ENCODE measurements around the gene CHST5.

CHST5 gene

DNA sequence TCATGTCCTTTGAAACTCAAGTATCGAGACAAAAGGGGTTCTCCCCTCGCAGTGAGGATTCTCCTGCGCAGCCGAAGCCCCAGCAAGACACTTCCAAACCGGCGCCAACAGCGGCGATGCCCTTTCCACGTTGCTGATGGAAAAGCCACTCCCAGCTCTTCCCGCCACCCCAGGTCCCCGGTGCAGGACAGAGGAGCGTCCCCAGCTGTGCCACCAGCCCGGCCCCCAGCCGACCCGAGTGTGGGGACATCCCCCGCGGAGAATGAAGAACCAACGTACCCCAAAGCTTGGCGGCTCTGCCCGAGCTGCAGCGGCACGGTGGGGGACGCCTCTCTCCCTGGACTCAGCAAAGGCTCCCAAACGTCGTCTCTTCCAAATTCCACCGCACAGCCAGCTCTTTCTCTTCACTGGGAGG, 41.2 kb downstream of the CHST5 start:
- Histone ChIP-seq H3K4me1 (ENCODE audit: insufficient read depth, low read length) (no peaks in the 10 kb centered on the region), H2AFZ (ENCODE audit: low read depth, low read length) (no peak overlapping the region), H3K4me2 (ENCODE audit: insufficient read depth, low read length) (no peak overlapping the region), H3K27me3 (ENCODE audit: insufficient read depth, low read length, poor library complexity) (no peaks in the 10 kb centered on the region), H4K20me1 (ENCODE audit: insufficient read depth, low read length) (no peaks in the 10 kb centered on the region), H3K36me3 (ENCODE audit: insufficient read depth, low read length) (no peaks in the 10 kb centered on the region), H3K9ac (ENCODE audit: low read depth, low read length) (no peak overlapping the region), H3K27ac (ENCODE audit: low read length) (no peak overlapping the region), H3K4me3 (ENCODE audit: low read depth in 1 of 2, low read length in 2 of 2) (no peak overlapping the region), H3K79me2 (ENCODE audit: insufficient read depth, low read length) (no peaks in the 10 kb centered on the region), H3K9me3 (ENCODE audit: insufficient read depth, low read length, severe bottlenecking) (no peaks in the 10 kb centered on the region)
- DNase-seq, result no peak
- no peak for TF ChIP-seq EZH2 (IDR thresholded peaks at IDR 0.05; ENCODE audit: borderline replicate concordance, low read depth, low read length, severe bottlenecking)
- TF ChIP-seq, protein P1, sequence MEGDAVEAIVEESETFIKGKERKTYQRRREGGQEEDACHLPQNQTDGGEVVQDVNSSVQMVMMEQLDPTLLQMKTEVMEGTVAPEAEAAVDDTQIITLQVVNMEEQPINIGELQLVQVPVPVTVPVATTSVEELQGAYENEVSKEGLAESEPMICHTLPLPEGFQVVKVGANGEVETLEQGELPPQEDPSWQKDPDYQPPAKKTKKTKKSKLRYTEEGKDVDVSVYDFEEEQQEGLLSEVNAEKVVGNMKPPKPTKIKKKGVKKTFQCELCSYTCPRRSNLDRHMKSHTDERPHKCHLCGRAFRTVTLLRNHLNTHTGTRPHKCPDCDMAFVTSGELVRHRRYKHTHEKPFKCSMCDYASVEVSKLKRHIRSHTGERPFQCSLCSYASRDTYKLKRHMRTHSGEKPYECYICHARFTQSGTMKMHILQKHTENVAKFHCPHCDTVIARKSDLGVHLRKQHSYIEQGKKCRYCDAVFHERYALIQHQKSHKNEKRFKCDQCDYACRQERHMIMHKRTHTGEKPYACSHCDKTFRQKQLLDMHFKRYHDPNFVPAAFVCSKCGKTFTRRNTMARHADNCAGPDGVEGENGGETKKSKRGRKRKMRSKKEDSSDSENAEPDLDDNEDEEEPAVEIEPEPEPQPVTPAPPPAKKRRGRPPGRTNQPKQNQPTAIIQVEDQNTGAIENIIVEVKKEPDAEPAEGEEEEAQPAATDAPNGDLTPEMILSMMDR (IDR thresholded peaks at IDR 0.05; ENCODE audit: borderline replicate concordance, extremely low read depth, low read length, poor library complexity, severe bottlenecking), result no peak
- ATAC-seq (ENCODE audit: insufficient read depth, low read depth), result no peak

DNA sequence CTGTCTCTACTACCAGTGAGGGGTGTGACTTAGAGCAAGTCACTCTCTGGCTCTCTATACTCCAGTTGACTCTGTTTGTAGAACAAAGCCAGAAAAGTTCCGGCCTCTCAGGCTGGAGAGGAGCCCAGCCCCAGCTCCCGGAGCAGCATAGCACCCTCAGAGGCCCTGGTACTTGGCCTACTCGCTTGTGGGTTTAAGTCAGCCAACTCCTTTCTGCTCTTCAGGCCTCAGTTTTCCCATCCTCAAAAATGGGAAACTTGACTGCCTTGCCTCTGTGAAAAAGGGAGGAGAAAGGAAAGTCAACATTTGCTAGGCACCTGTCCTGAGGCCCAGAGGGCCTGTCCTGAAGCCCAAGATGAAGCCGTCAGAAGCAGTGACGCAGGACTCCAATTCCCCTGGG, 41.7 kb downstream of the CHST5 start:
- Histone ChIP-seq H3K79me2 (ENCODE audit: insufficient read depth, low read length) (no peaks in the 10 kb centered on the region), H3K4me3 (ENCODE audit: low read depth in 1 of 2, low read length in 2 of 2) (no peak overlapping the region), H3K9me3 (ENCODE audit: insufficient read depth, low read length, severe bottlenecking) (no peaks in the 10 kb centered on the region), H3K4me2 (ENCODE audit: insufficient read depth, low read length) (no peak overlapping the region), H3K4me1 (ENCODE audit: insufficient read depth, low read length) (no peaks in the 10 kb centered on the region), H4K20me1 (ENCODE audit: insufficient read depth, low read length) (no peaks in the 10 kb centered on the region), H2AFZ (ENCODE audit: low read depth, low read length) (no peak overlapping the region), H3K27ac (ENCODE audit: low read length) (no peak overlapping the region), H3K27me3 (ENCODE audit: insufficient read depth, low read length, poor library complexity) (no peaks in the 10 kb centered on the region), H3K9ac (ENCODE audit: low read depth, low read length) (no peak overlapping the region), H3K36me3 (ENCODE audit: insufficient read depth, low read length) (no peaks in the 10 kb centered on the region)
- ATAC-seq (ENCODE audit: insufficient read depth, low read depth) (no peak), DNase-seq (no peak)
- no peak for TF ChIP-seq EZH2 (IDR thresholded peaks at IDR 0.05; ENCODE audit: borderline replicate concordance, low read depth, low read length, severe bottlenecking)
- TF ChIP-seq, protein P1 (IDR thresholded peaks at IDR 0.05; ENCODE audit: borderline replicate concordance, extremely low read depth, low read length, poor library complexity, severe bottlenecking), result no peak

DNA sequence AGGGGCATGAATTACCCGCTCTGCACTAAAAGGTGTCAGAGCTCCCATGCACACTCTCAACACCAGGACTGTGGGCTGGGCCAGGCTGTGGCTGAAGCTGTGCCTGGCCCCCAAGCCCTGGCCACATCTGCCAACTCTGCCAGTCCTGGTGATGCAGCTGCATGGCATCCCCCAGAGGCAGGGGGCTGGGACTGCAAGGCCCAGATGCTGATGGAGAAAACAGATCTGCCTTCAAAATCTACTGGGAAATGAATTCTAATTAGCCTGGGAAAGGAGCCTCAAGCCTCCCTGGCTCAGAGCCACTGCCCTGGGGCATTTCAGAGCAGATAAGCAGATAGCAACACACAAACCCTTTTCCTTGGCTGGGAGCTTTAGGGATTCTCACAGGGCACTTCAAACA, 44.0 kb downstream of the CHST5 start:
- H3K27ac ChIP-seq (ENCODE audit: low read length), result no peak overlapping the region
- TF ChIP-seq, protein P1 (IDR thresholded peaks at IDR 0.05; ENCODE audit: borderline replicate concordance, extremely low read depth, low read length, poor library complexity, severe bottlenecking), result peak; percentile 34
- no peak for TF ChIP-seq EZH2 (IDR thresholded peaks at IDR 0.05; ENCODE audit: borderline replicate concordance, low read depth, low read length, severe bottlenecking)
- no peak overlapping the region for H3K4me3 ChIP-seq (ENCODE audit: low read depth in 1 of 2, low read length in 2 of 2)
- no peaks in the 10 kb centered on the region for H3K79me2 ChIP-seq (ENCODE audit: insufficient read depth, low read length)
- no peaks in the 10 kb centered on the region for H3K4me1 ChIP-seq (ENCODE audit: insufficient read depth, low read length)
- H2AFZ ChIP-seq (ENCODE audit: low read depth, low read length), result no peak overlapping the region
- H3K36me3 ChIP-seq (ENCODE audit: insufficient read depth, low read length), result no peaks in the 10 kb centered on the region
- H4K20me1 ChIP-seq (ENCODE audit: insufficient read depth, low read length), result no peaks in the 10 kb centered on the region
- no peaks in the 10 kb centered on the region for H3K27me3 ChIP-seq (ENCODE audit: insufficient read depth, low read length, poor library complexity)
- peak; percentile 53; the same call in 2 of the 3 replicates for ATAC-seq (ENCODE audit: insufficient read depth, low read depth)
- no peaks in the 10 kb centered on the region for H3K9me3 ChIP-seq (ENCODE audit: insufficient read depth, low read length, severe bottlenecking)
- H3K9ac ChIP-seq (ENCODE audit: low read depth, low read length), result no peak overlapping the region
- DNase-seq, result no peak
- no peak overlapping the region for H3K4me2 ChIP-seq (ENCODE audit: insufficient read depth, low read length)

DNA sequence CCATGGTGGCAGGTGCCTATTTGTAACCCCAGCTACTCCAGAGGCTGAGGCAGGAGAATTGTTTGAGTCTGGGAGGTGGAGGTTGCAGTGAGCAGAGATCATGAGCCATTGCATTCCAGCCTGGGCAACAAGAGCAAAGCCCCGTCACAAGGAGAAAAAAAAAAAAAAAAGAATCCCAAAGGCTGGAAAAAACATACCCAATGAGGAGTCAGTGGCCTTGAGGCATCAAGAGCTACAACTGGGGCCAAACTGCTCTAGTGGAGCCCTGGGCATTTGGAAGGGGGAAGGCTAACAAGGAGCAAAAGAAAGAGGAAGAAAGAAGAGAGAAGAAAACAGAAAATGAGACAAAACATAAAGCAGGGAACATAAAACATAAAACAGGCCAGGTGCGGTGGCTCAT, 47.6 kb downstream of the CHST5 start:
- Histone ChIP-seq H3K9me3 (ENCODE audit: insufficient read depth, low read length, severe bottlenecking) (no peaks in the 10 kb centered on the region), H3K4me3 (ENCODE audit: low read depth in 1 of 2, low read length in 2 of 2) (no peak overlapping the region), H3K27me3 (ENCODE audit: insufficient read depth, low read length, poor library complexity) (no peaks in the 10 kb centered on the region), H3K9ac (ENCODE audit: low read depth, low read length) (no peak overlapping the region), H3K4me2 (ENCODE audit: insufficient read depth, low read length) (no peak overlapping the region), H3K4me1 (ENCODE audit: insufficient read depth, low read length) (peaks cover 24% of the 10 kb centered on the region), H3K36me3 (ENCODE audit: insufficient read depth, low read length) (no peaks in the 10 kb centered on the region), H4K20me1 (ENCODE audit: insufficient read depth, low read length) (no peaks in the 10 kb centered on the region), H3K27ac (ENCODE audit: low read length) (no peak overlapping the region), H2AFZ (ENCODE audit: low read depth, low read length) (no peak overlapping the region), H3K79me2 (ENCODE audit: insufficient read depth, low read length) (no peaks in the 10 kb centered on the region)
- ATAC-seq (ENCODE audit: insufficient read depth, low read depth) (no peak), DNase-seq (no peak)
- TF ChIP-seq, protein P1 (IDR thresholded peaks at IDR 0.05; ENCODE audit: borderline replicate concordance, extremely low read depth, low read length, poor library complexity, severe bottlenecking), result no peak
- no peak for TF ChIP-seq EZH2 (IDR thresholded peaks at IDR 0.05; ENCODE audit: borderline replicate concordance, low read depth, low read length, severe bottlenecking)
